SHP77 treated with DMSO at 0.1 percent for 48 hours (cell line): ENCODE results near the gene ANKRD42.
"Not testable (repeated sequence)": the region's sequence is repeated elsewhere in the genome, so short reads cannot be mapped to it uniquely, and the experiment has no call there.

ENCODE experiments used
- DNase-seq: peaks from one replicate; lab custom pipeline; 2025; lab: John Stamatoyannopoulos, UW

The ANKRD42 gene

GRCh38 chr11:83172551-83172950 is 21.0 kb upstream of the ANKRD42 start:
- no peak for DNase-seq

GRCh38 chr11:83174008-83174407 is 19.5 kb upstream of the ANKRD42 start:
- DNase-seq = no peak

GRCh38 chr11:83175815-83176214 is 17.7 kb upstream of the ANKRD42 start:
- no peak for DNase-seq

GRCh38 chr11:83181815-83182214 is 11.7 kb upstream of the ANKRD42 start:
- no peak for DNase-seq

- DNase-seq = no peak
Measured at GRCh38 chr11:83185767-83186166, 7.7 kb upstream of the ANKRD42 start.

- no peak for DNase-seq
Measured at GRCh38 chr11:83187465-83187864, 6.0 kb upstream of the ANKRD42 start.

- DNase-seq = no peak
Measured at GRCh38 chr11:83191491-83191890, 2.0 kb upstream of the ANKRD42 start.

GRCh38 chr11:83191986-83192385 is 1.5 kb upstream of the ANKRD42 start:
- no peak for DNase-seq

- no peak for DNase-seq
Measured at GRCh38 chr11:83192606-83193245, 786 bp upstream of the ANKRD42 start.

- DNase-seq = peak; percentile 23
Measured at GRCh38 chr11:83194281-83195142, 1.0 kb downstream of the ANKRD42 start.

- peak; percentile 5 for DNase-seq
Measured at GRCh38 chr11:83195143-83195466, 1.6 kb downstream of the ANKRD42 start.

- no peak for DNase-seq
Measured at GRCh38 chr11:83195649-83196048, 2.1 kb downstream of the ANKRD42 start.

- no peak for DNase-seq
Measured at GRCh38 chr11:83200035-83200434, 6.5 kb downstream of the ANKRD42 start.

- DNase-seq = no peak
Measured at GRCh38 chr11:83205608-83206185, 12.2 kb downstream of the ANKRD42 start.

GRCh38 chr11:83206221-83206620 is 12.7 kb downstream of the ANKRD42 start:
- DNase-seq = no peak

- DNase-seq = not testable (repeated sequence)
Measured at GRCh38 chr11:83206771-83207382, 13.4 kb downstream of the ANKRD42 start.

GRCh38 chr11:83219095-83219494 is 25.6 kb downstream of the ANKRD42 start:
- no peak for DNase-seq

GRCh38 chr11:83220260-83220659 is 26.7 kb downstream of the ANKRD42 start:
- DNase-seq = no peak

GRCh38 chr11:83221694-83222093 is 28.2 kb downstream of the ANKRD42 start:
- no peak for DNase-seq

GRCh38 chr11:83222499-83222898 is 29.0 kb downstream of the ANKRD42 start:
- DNase-seq = no peak

GRCh38 chr11:83223457-83223856 is 29.9 kb downstream of the ANKRD42 start:
- no peak for DNase-seq

- DNase-seq = no peak
Measured at GRCh38 chr11:83235825-83236224, 42.3 kb downstream of the ANKRD42 start.

- DNase-seq = no peak
Measured at GRCh38 chr11:83238111-83238510, 44.6 kb downstream of the ANKRD42 start.
